Vagina (tissue), 2 donors: Measurements from ENCODE around the gene R3HDM2.

Experiments
- POLR2AphosphoS5 ChIP-seq, 2 donors: sonication (generic); formaldehyde crosslinking; IDR thresholded peaks; one replicate each; pipeline ENCODE4 v1.9.0; 2017; ENCODE audit warnings: antibody characterized with exemption in 2 of 2, mild to moderate bottlenecking in 2 of 2, low read depth in 1 of 2; ENCODE audit not compliant: insufficient read depth in 1 of 2
- TF ChIP-seq, protein P1 (sequence below), 3 experiments: fragments of 450-650 bp in 2 of 3; fragments of 200-600 bp in 1 of 3; sonication (generic) in 1 of 3; IDR thresholded peaks; one replicate each; pipeline ENCODE4 v1.5.1; 2017 to 2019; ENCODE audit warnings: antibody characterized with exemption in 3 of 3, mild to moderate bottlenecking in 2 of 3, moderate library complexity in 2 of 3

DNA sequence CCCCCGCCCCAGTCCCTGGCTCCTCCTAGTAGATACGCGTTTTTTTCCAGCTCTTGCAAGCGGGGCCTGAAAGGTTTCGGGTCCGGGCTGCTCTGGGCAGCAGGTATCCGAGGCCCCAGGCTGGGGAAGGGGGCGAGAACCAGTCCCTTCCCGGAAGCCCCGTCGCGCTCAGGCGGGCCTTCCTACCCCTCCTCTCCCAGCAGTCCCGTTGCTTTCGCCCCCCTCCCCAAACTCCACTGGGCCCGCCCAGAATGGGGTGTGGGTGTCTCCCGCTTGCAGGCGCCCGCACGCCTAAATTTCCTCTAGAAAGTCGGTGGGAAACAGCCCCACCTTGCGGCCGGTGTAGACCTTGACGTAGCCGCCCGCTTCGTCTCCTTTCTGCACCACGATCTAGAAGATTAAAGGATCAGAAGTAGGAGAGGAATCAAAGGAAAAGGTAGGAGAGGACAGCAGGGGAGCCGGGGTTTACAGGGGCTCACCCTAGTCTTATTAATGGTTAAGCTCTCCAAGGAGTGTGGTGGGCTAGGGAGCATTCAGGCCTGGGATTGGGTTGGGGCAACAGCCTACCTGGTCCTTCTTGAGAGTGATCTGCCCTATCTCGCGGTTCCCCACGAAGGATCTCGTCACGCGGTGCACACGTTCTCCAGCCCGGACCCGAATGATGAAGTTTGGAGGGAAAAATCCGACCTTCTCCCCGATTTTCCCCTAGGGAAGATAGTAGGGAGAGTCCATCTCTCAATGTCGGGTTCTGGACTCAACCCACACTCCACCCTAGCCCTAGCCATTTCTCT lies 187.1 kb downstream of the R3HDM2 start:
- TF ChIP-seq, protein P1, sequence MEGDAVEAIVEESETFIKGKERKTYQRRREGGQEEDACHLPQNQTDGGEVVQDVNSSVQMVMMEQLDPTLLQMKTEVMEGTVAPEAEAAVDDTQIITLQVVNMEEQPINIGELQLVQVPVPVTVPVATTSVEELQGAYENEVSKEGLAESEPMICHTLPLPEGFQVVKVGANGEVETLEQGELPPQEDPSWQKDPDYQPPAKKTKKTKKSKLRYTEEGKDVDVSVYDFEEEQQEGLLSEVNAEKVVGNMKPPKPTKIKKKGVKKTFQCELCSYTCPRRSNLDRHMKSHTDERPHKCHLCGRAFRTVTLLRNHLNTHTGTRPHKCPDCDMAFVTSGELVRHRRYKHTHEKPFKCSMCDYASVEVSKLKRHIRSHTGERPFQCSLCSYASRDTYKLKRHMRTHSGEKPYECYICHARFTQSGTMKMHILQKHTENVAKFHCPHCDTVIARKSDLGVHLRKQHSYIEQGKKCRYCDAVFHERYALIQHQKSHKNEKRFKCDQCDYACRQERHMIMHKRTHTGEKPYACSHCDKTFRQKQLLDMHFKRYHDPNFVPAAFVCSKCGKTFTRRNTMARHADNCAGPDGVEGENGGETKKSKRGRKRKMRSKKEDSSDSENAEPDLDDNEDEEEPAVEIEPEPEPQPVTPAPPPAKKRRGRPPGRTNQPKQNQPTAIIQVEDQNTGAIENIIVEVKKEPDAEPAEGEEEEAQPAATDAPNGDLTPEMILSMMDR (IDR thresholded peaks at IDR 0.05), result peak; percentile 50 to 62 (median 58)
- no peak for TF ChIP-seq POLR2AphosphoS5 (IDR thresholded peaks at IDR 0.05; ENCODE audit: insufficient read depth in 1 of 2, low read depth in 1 of 2)
